Neural cell (in vitro differentiated cells): ENCODE results near the gene CD2AP. TPM values are rescaled to one million over a fixed set of nuclear protein-coding genes. Genes with fewer than 3 reads are reported as not detected.

Source experiments
- H2AFZ ChIP-seq: fragments of 200-600, 300-800 bp; sonication (generic), shearing (Covaris generic); 2 replicates; pipeline ENCODE4 v1.6.0; 2014; ENCODE audit warnings: low read depth, mild to moderate bottlenecking, antibody characterized with exemption, low read length, moderate library complexity
- H3F3A ChIP-seq: fragments of 200-600 bp; shearing (Covaris generic); 2 replicates; pipeline ENCODE4 v1.6.1; 2016; ENCODE audit warnings: mild to moderate bottlenecking, moderate library complexity, mixed read lengths, antibody characterized with exemption, low read length; ENCODE audit not compliant: insufficient read depth, poor library complexity, severe bottlenecking
- H3K27ac ChIP-seq: fragments of 200-600, 300-800 bp; sonication (generic), shearing (Covaris generic); 2 replicates; pipeline ENCODE4 v1.5.1; 2014; ENCODE audit warnings: mild to moderate bottlenecking, low read length, moderate library complexity
- H3K27me3 ChIP-seq: fragments of 300-800, 200-600 bp; sonication (generic), shearing (Covaris generic); 2 replicates; pipeline ENCODE4 v1.6.0; 2014; ENCODE audit warnings: mild to moderate bottlenecking, low read depth, low read length, moderate library complexity; ENCODE audit not compliant: insufficient read depth
- H3K36me3 ChIP-seq: fragments of 300-800, 200-600 bp; sonication (generic), shearing (Covaris generic); 2 replicates; pipeline ENCODE4 v1.5.1; 2014; ENCODE audit warnings: mild to moderate bottlenecking, antibody characterized with exemption, low read length, moderate library complexity; ENCODE audit not compliant: insufficient read depth
- H3K4me2 ChIP-seq: fragments of 300-800, 200-600 bp; sonication (generic), shearing (Covaris generic); 2 replicates; pipeline ENCODE4 v1.6.0; 2014; ENCODE audit warnings: mild to moderate bottlenecking, low read length
- H3K4me3 ChIP-seq: fragments of 300-800, 200-600 bp; sonication (generic), shearing (Covaris generic); 2 replicates; pipeline ENCODE4 v1.5.1; 2014; ENCODE audit warnings: mild to moderate bottlenecking, low read length, moderate library complexity
- H3K79me2 ChIP-seq: fragments of 200-600 bp; shearing (Covaris generic); replicated peaks from 2 replicates; pipeline ENCODE4 v1.6.0; 2014; ENCODE audit warnings: mild to moderate bottlenecking, low read length, moderate library complexity; ENCODE audit not compliant: insufficient read depth
- H3K9ac ChIP-seq: fragments of 300-800, 200-600 bp; sonication (generic), shearing (Covaris generic); 2 replicates; pipeline ENCODE4 v1.6.1; 2016; ENCODE audit warnings: mild to moderate bottlenecking, low read length, mixed read lengths
- H3K9me2 ChIP-seq: fragments of 200-600 bp; shearing (Covaris generic); 2 replicates; pipeline ENCODE4 v1.6.1; 2016; ENCODE audit warnings: mild to moderate bottlenecking, low read length, mixed read lengths; ENCODE audit not compliant: insufficient read depth
- H3K9me3 ChIP-seq: fragments of 200-600, 300-800 bp; sonication (generic), shearing (Covaris generic); 2 replicates; pipeline ENCODE4 v1.6.1; 2016; ENCODE audit warnings: mild to moderate bottlenecking, mixed run types, low read length, moderate library complexity, mixed read lengths
- H4K20me1 ChIP-seq: fragments of 200-600 bp; shearing (Covaris generic); 2 replicates; pipeline ENCODE4 v1.6.1; 2016; ENCODE audit warnings: mild to moderate bottlenecking, mixed run types; ENCODE audit not compliant: insufficient read depth
- CTCF ChIP-seq: fragments of 450-650 bp; IDR thresholded peaks from 2 replicates; pipeline ENCODE4 v1.5.1; 2014; ENCODE audit warnings: antibody characterized with exemption, mild to moderate bottlenecking, moderate library complexity; ENCODE audit not compliant: poor library complexity, severe bottlenecking
- EP300 ChIP-seq: fragments of 450-650 bp; conservative IDR thresholded peaks from 2 replicates; pipeline ENCODE4 v1.6.1; 2014; ENCODE audit warnings: antibody characterized with exemption, mild to moderate bottlenecking, moderate library complexity; ENCODE audit not compliant: poor library complexity, severe bottlenecking
- EZH2 ChIP-seq: fragments of 200-600, 300-800 bp; shearing (Covaris generic), sonication (generic); IDR thresholded peaks from 2 replicates; pipeline ENCODE4 v1.6.1; 2014; ENCODE audit warnings: antibody characterized with exemption, low read length, borderline replicate concordance, mild to moderate bottlenecking; ENCODE audit not compliant: insufficient read depth, poor library complexity, severe bottlenecking
- MXI1 ChIP-seq: fragments of 450-650 bp; conservative IDR thresholded peaks from 2 replicates; pipeline ENCODE4 v1.6.1; 2014; ENCODE audit warnings: antibody characterized with exemption, mild to moderate bottlenecking; ENCODE audit not compliant: poor library complexity, severe bottlenecking
- POLR2AphosphoS5 ChIP-seq: IDR thresholded peaks from 2 replicates; pipeline ENCODE4 v1.6.1; 2012
- RAD21 ChIP-seq: fragments of 450-650 bp; conservative IDR thresholded peaks from 2 replicates; pipeline ENCODE4 v1.6.1; 2014; ENCODE audit warnings: antibody characterized with exemption, mild to moderate bottlenecking, moderate library complexity
- SMC3 ChIP-seq: fragments of 450-650 bp; conservative IDR thresholded peaks from 2 replicates; pipeline ENCODE4 v1.6.1; 2014; ENCODE audit warnings: antibody characterized with exemption, mild to moderate bottlenecking, moderate library complexity; ENCODE audit not compliant: poor library complexity
- TAF1 ChIP-seq: IDR thresholded peaks from 2 replicates; pipeline ENCODE4 v1.6.1; 2012; ENCODE audit warnings: low read depth
- polyA plus RNA-seq: library from polyadenylated mRNA; depleted of rRNA; stranded (reverse); fragments of >200 nt; gene quantifications from 2 replicates; pipeline ENCODE4 v1.2.3, GENCODE V29; 2014
- TF ChIP-seq, protein P1 (sequence below): IDR thresholded peaks from 2 replicates; pipeline ENCODE4 v1.6.1; 2012; ENCODE audit warnings: borderline replicate concordance

CD2AP gene
- polyA plus RNA-seq, 1 donor from 2014 or later: 16.8 TPM

- no peak overlapping the region for H2AFZ ChIP-seq
Observed at GRCh38 chr6:47465117-47465516, 12.5 kb upstream of the CD2AP start.

GRCh38 chr6:47471911-47472310 lies 5.7 kb upstream of the CD2AP start:
- no peak for TF ChIP-seq EP300
- TF ChIP-seq, protein P1, sequence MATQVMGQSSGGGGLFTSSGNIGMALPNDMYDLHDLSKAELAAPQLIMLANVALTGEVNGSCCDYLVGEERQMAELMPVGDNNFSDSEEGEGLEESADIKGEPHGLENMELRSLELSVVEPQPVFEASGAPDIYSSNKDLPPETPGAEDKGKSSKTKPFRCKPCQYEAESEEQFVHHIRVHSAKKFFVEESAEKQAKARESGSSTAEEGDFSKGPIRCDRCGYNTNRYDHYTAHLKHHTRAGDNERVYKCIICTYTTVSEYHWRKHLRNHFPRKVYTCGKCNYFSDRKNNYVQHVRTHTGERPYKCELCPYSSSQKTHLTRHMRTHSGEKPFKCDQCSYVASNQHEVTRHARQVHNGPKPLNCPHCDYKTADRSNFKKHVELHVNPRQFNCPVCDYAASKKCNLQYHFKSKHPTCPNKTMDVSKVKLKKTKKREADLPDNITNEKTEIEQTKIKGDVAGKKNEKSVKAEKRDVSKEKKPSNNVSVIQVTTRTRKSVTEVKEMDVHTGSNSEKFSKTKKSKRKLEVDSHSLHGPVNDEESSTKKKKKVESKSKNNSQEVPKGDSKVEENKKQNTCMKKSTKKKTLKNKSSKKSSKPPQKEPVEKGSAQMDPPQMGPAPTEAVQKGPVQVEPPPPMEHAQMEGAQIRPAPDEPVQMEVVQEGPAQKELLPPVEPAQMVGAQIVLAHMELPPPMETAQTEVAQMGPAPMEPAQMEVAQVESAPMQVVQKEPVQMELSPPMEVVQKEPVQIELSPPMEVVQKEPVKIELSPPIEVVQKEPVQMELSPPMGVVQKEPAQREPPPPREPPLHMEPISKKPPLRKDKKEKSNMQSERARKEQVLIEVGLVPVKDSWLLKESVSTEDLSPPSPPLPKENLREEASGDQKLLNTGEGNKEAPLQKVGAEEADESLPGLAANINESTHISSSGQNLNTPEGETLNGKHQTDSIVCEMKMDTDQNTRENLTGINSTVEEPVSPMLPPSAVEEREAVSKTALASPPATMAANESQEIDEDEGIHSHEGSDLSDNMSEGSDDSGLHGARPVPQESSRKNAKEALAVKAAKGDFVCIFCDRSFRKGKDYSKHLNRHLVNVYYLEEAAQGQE: no peak
- Histone ChIP-seq H3F3A (peaks cover under 1% of the 10 kb centered on the region), H3K9me2 (no peaks in the 10 kb centered on the region), H2AFZ (no peak overlapping the region), H3K79me2 (no peaks in the 10 kb centered on the region), H3K27ac (no peak overlapping the region), H4K20me1 (no peaks in the 10 kb centered on the region), H3K27me3 (no peaks in the 10 kb centered on the region), H3K4me3 (no peak overlapping the region), H3K9me3 (no peaks in the 10 kb centered on the region), H3K4me2 (no peak overlapping the region), H3K9ac (no peak overlapping the region), H3K36me3 (no peaks in the 10 kb centered on the region)

More at GRCh38 chr6:47465117-47465516, 12.5 kb upstream of the CD2AP start:
- H3K9me3 ChIP-seq: no peaks in the 10 kb centered on the region
- H3F3A ChIP-seq: no peaks in the 10 kb centered on the region
- no peak overlapping the region for H3K4me3 ChIP-seq
- H3K27ac ChIP-seq: no peak overlapping the region
- no peaks in the 10 kb centered on the region for H3K9me2 ChIP-seq
- H3K27me3 ChIP-seq: no peaks in the 10 kb centered on the region
- TF ChIP-seq RAD21: no peak
- no peak for TF ChIP-seq TAF1
- no peak for TF ChIP-seq POLR2AphosphoS5
- no peak for TF ChIP-seq CTCF
- no peak for TF ChIP-seq EZH2
- no peak for TF ChIP-seq MXI1
- TF ChIP-seq EP300: no peak
- TF ChIP-seq, protein P1: no peak
- TF ChIP-seq SMC3: no peak
- no peak overlapping the region for H3K4me2 ChIP-seq
- H3K79me2 ChIP-seq: no peaks in the 10 kb centered on the region
- no peak overlapping the region for H3K9ac ChIP-seq
- no peaks in the 10 kb centered on the region for H4K20me1 ChIP-seq
- H3K36me3 ChIP-seq: no peaks in the 10 kb centered on the region
